ENCODE results near the gene CORO2B.
"Not testable (repeated sequence)": the region's sequence is repeated elsewhere in the genome, so short reads cannot be mapped to it uniquely, and the experiment has no call there.

Gene CORO2B

GRCh38 chr15:68630211-68630555 lies 51.4 kb downstream of the CORO2B start:
- DNase-seq (ENCODE audit: low read depth), result no peak

- DNase-seq (ENCODE audit: low read depth), result no peak
Observed at GRCh38 chr15:68630836-68631235, 52.0 kb downstream of the CORO2B start.

GRCh38 chr15:68631601-68632051 lies 52.8 kb downstream of the CORO2B start:
- no peak for DNase-seq (ENCODE audit: low read depth)

GRCh38 chr15:68632101-68632500 lies 53.3 kb downstream of the CORO2B start:
- no peak for DNase-seq (ENCODE audit: low read depth)

GRCh38 chr15:68633231-68634121 lies 54.7 kb downstream of the CORO2B start:
- no peak for DNase-seq (ENCODE audit: low read depth)

GRCh38 chr15:68634122-68634482 lies 55.3 kb downstream of the CORO2B start:
- DNase-seq (ENCODE audit: low read depth), result no peak

- no peak for DNase-seq (ENCODE audit: low read depth)
Observed at GRCh38 chr15:68634531-68634930, 55.7 kb downstream of the CORO2B start.

- DNase-seq (ENCODE audit: low read depth), result no peak
Observed at GRCh38 chr15:68635141-68635540, 56.3 kb downstream of the CORO2B start.

GRCh38 chr15:68636256-68636655 lies 57.5 kb downstream of the CORO2B start:
- no peak for DNase-seq (ENCODE audit: low read depth)

- DNase-seq (ENCODE audit: low read depth), result no peak
Observed at GRCh38 chr15:68637767-68638404, 59.1 kb downstream of the CORO2B start.

GRCh38 chr15:68638953-68639515 lies 60.2 kb downstream of the CORO2B start:
- DNase-seq (ENCODE audit: low read depth), result no peak

GRCh38 chr15:68639926-68640600 lies 61.3 kb downstream of the CORO2B start:
- DNase-seq (ENCODE audit: low read depth), result no peak

- no peak for DNase-seq (ENCODE audit: low read depth)
Observed at GRCh38 chr15:68640791-68641331, 62.1 kb downstream of the CORO2B start.

- no peak for DNase-seq (ENCODE audit: low read depth)
Observed at GRCh38 chr15:68641376-68641775, 62.6 kb downstream of the CORO2B start.

- DNase-seq (ENCODE audit: low read depth), result no peak
Observed at GRCh38 chr15:68642491-68642845, 63.7 kb downstream of the CORO2B start.

GRCh38 chr15:68643216-68643830 lies 64.5 kb downstream of the CORO2B start:
- DNase-seq (ENCODE audit: low read depth), result no peak

- no peak for DNase-seq (ENCODE audit: low read depth)
Observed at GRCh38 chr15:68644083-68644904, 65.5 kb downstream of the CORO2B start.

GRCh38 chr15:68644996-68645395 lies 66.2 kb downstream of the CORO2B start:
- no peak for DNase-seq (ENCODE audit: low read depth)

GRCh38 chr15:68646156-68646555 lies 67.4 kb downstream of the CORO2B start:
- DNase-seq (ENCODE audit: low read depth), result no peak

GRCh38 chr15:68646696-68647095 lies 67.9 kb downstream of the CORO2B start:
- no peak for DNase-seq (ENCODE audit: low read depth)

- DNase-seq (ENCODE audit: low read depth), result not testable (repeated sequence)
Observed at GRCh38 chr15:68647361-68647760, 68.6 kb downstream of the CORO2B start.
